Omental fat pad (tissue), 4 donors: ENCODE measurements around the gene DCPS. TPM values are rescaled to one million over a fixed set of nuclear protein-coding genes. Genes with fewer than 3 reads are reported as not detected.

ENCODE experiments used
- ATAC-seq: fragments of 150-250 bp; one replicate; pipeline ENCODE4 v1.9.1; 2016; ENCODE audit warnings: mild to moderate bottlenecking, moderate library complexity; ENCODE audit not compliant: low FRiP score
- DNase-seq: peaks from one replicate; pipeline ENCODE4 v3.0.0-alpha.2; 2019; ENCODE audit warnings: low spot score
- CTCF ChIP-seq, 3 donors: fragments of 450-650 bp; IDR thresholded peaks; one replicate each; pipeline ENCODE4 v1.5.1; 2016 to 2017; ENCODE audit warnings: antibody characterized with exemption in 3 of 3, mild to moderate bottlenecking in 3 of 3, moderate library complexity in 2 of 3
- total RNA-seq, 4 donors: library from RNA; depleted of rRNA; stranded (reverse); fragments of >200 nt; gene quantifications; one replicate each; pipeline ENCODE4 v1.1.0, GENCODE V29; 2016

The DCPS gene
- total RNA-seq, 4 donors from 2014 or later, result 8.0 to 12.4 (median 9.9) TPM

- DNase-seq (no peak), ATAC-seq (no peak)
- TF ChIP-seq CTCF (IDR thresholded peaks at IDR 0.05), result no peak
Measured at GRCh38 chr11:126334659-126335462, 31.0 kb downstream of the DCPS start.

GRCh38 chr11:126335463-126335760 is 31.6 kb downstream of the DCPS start:
- DNase-seq, result no peak
- no peak for ATAC-seq
- TF ChIP-seq CTCF (IDR thresholded peaks at IDR 0.05), result no peak

- ATAC-seq (no peak), DNase-seq (no peak)
- TF ChIP-seq CTCF (IDR thresholded peaks at IDR 0.05), result no peak
Measured at GRCh38 chr11:126336138-126336541, 32.3 kb downstream of the DCPS start.

GRCh38 chr11:126336671-126337101 is 32.8 kb downstream of the DCPS start:
- no peak for DNase-seq
- no peak for ATAC-seq
- TF ChIP-seq CTCF (IDR thresholded peaks at IDR 0.05), result no peak

GRCh38 chr11:126337126-126337473 is 33.2 kb downstream of the DCPS start:
- TF ChIP-seq CTCF (IDR thresholded peaks at IDR 0.05), result no peak
- DNase-seq, result no peak
- ATAC-seq, result no peak

GRCh38 chr11:126337474-126338241 is 33.8 kb downstream of the DCPS start:
- no peak for TF ChIP-seq CTCF (IDR thresholded peaks at IDR 0.05)
- ATAC-seq (no peak), DNase-seq (no peak)
